HCT116 (cell line): ENCODE data around the gene AMBP. TPM values are rescaled to one million over a fixed set of nuclear protein-coding genes. Genes with fewer than 3 reads are reported as not detected.

Experiments used
- ATAC-seq: fragments of 200-7000 bp; cut with Tn5 transposase; 2 replicates; pipeline ENCODE4 v1.9.1; 2020; ENCODE audit warnings: mild to moderate bottlenecking, moderate library complexity
- BruUV-seq: library from RNA; stranded (reverse); fragments of 400-500 nt; replicated peaks from 2 replicates; lab custom pipeline; 2021; lab: Mats Ljungman, UMichigan
- CTCF ChIA-PET: fragments of 300-600 bp; sonication (Branson Sonifier 250); formaldehyde crosslinking; loops from one replicate; lab custom pipeline; 2021; ENCODE audit warnings: antibody characterized with exemption; lab: Charles Lee
- POLR2A ChIA-PET: fragments of 300-600, 350-600 bp; sonication (Branson Sonifier 250); formaldehyde crosslinking; loops from one replicate; lab custom pipeline; 2021; ENCODE audit warnings: antibody characterized with exemption; lab: Charles Lee
- RAD21 ChIA-PET, 2 experiments: fragments of 300-600 bp; sonication (Branson Sonifier 250); formaldehyde crosslinking; loops; one replicate each; lab custom pipeline; 2023; ENCODE audit warnings: low total read pairs in 2 of 2; ENCODE audit not compliant: uncharacterized antibody in 2 of 2, unreplicated experiment in 2 of 2, low non-redundant PET in 1 of 2; lab: Charles Lee
- DNase-seq: peaks from one replicate; pipeline ENCODE4 v3.0.0-alpha.2; 2010; ENCODE audit warnings: low read depth, low spot score
- H2AFZ ChIP-seq: fragments of 200-600 bp; shearing (Covaris generic), sonication (generic); 2 replicates; pipeline ENCODE4 v1.6.1; 2017; ENCODE audit warnings: low read depth, mixed run types, mixed read lengths, antibody characterized with exemption, low read length; ENCODE audit not compliant: poor library complexity, severe bottlenecking
- H3K27ac ChIP-seq: 2 replicates; pipeline ENCODE4 v1.5.1; 2012; ENCODE audit warnings: low read depth, low read length
- H3K27me3 ChIP-seq: fragments of 200-600 bp; sonication (generic); 2 replicates; pipeline ENCODE4 v1.6.1; 2016; ENCODE audit warnings: mixed run types, low read length, mixed read lengths; ENCODE audit not compliant: insufficient read depth
- H3K36me3 ChIP-seq, 2 experiments: fragments of 200-500 bp in 1 of 2; fragments of 200-600 bp in 1 of 2; sonication (Bioruptor generic) in 1 of 2; sonication (generic) in 1 of 2; 2 replicates each; pipeline versions ENCODE4 v1.5.1 to v1.6.1; 2014 to 2016; ENCODE audit warnings: low read length in 2 of 2, inconsistent platforms in 1 of 2, mixed read lengths in 1 of 2, mixed run types in 1 of 2; ENCODE audit not compliant: insufficient read depth in 2 of 2, control insufficient read depth in 1 of 2
- H3K4me1 ChIP-seq, 2 experiments: fragments of 200-600 bp in 1 of 2; sonication (generic) in 1 of 2; 2 replicates each; pipeline versions ENCODE4 v1.5.1 to v1.6.1; 2012 to 2017; ENCODE audit warnings: low read length in 2 of 2, inconsistent platforms in 1 of 2, mild to moderate bottlenecking in 1 of 2, mixed read lengths in 1 of 2, mixed run types in 1 of 2, moderate library complexity in 1 of 2; ENCODE audit not compliant: insufficient read depth in 2 of 2, control insufficient read depth in 1 of 2
- H3K4me2 ChIP-seq: fragments of 200-600 bp; sonication (generic); 2 replicates; pipeline ENCODE4 v1.6.1; 2017; ENCODE audit warnings: mixed run types, low read length, mixed read lengths
- H3K4me3 ChIP-seq, 2 experiments: fragments of 200-600 bp in 1 of 2; sonication (generic) in 1 of 2; replicated peaks in 1 of 2; 2 replicates each; pipeline ENCODE4 v1.5.1; 2011 to 2016; ENCODE audit warnings: low read length in 2 of 2, control low read depth in 1 of 2, low read depth in 1 of 2, mild to moderate bottlenecking in 1 of 2, mixed read lengths in 1 of 2, mixed run types in 1 of 2
- H3K79me2 ChIP-seq: fragments of 200-600 bp; sonication (generic); 2 replicates; pipeline ENCODE4 v1.6.1; 2017; ENCODE audit warnings: mild to moderate bottlenecking, mixed run types, low read length, moderate library complexity, mixed read lengths; ENCODE audit not compliant: insufficient read depth
- H3K9ac ChIP-seq: fragments of 200-600 bp; sonication (generic); 2 replicates; pipeline ENCODE4 v1.6.1; 2016; ENCODE audit warnings: low read length, mixed read lengths
- H3K9me2 ChIP-seq: fragments of 200-600 bp; sonication (generic), shearing (Covaris generic); 2 replicates; pipeline ENCODE4 v1.6.1; 2017; ENCODE audit warnings: mixed run types, mild to moderate bottlenecking, moderate library complexity; ENCODE audit not compliant: insufficient read depth
- H3K9me3 ChIP-seq, 2 experiments: fragments of 200-500 bp in 1 of 2; fragments of 200-600 bp in 1 of 2; sonication (Bioruptor generic) in 1 of 2; sonication (generic) in 1 of 2; 2 replicates each; pipeline ENCODE4 v1.6.1; 2014 to 2017; ENCODE audit warnings: low read length in 2 of 2, mixed read lengths in 2 of 2, inconsistent platforms in 1 of 2, low read depth in 1 of 2, mild to moderate bottlenecking in 1 of 2, mixed run types in 1 of 2, moderate library complexity in 1 of 2; ENCODE audit not compliant: control insufficient read depth in 1 of 2, insufficient read depth in 1 of 2
- H4K20me1 ChIP-seq: fragments of 200-600 bp; sonication (generic), shearing (Covaris generic); 2 replicates; pipeline ENCODE4 v1.6.1; 2017; ENCODE audit warnings: mixed run types, mild to moderate bottlenecking, moderate library complexity; ENCODE audit not compliant: insufficient read depth
- ATF3 ChIP-seq: IDR thresholded peaks from 2 replicates; pipeline ENCODE4 v1.6.1; 2012
- CBX3 ChIP-seq: IDR thresholded peaks from 2 replicates; pipeline ENCODE4 v1.6.1; 2012; ENCODE audit warnings: low read depth
- CTCF ChIP-seq, 3 experiments: fragments of 200-600 bp in 1 of 3; sonication (generic) in 1 of 3; IDR thresholded peaks in 2 of 3; conservative IDR thresholded peaks in 1 of 3; 2 replicates each; pipeline ENCODE4 v1.5.1; 2012 to 2017; ENCODE audit warnings: low read depth in 2 of 3, low read length in 2 of 3, antibody characterized with exemption in 1 of 3, borderline replicate concordance in 1 of 3, control low read depth in 1 of 3, mild to moderate bottlenecking in 1 of 3, mixed read lengths in 1 of 3, mixed run types in 1 of 3, moderate library complexity in 1 of 3; ENCODE audit not compliant: insufficient read depth in 1 of 3
- EGR1 ChIP-seq: IDR thresholded peaks from 2 replicates; pipeline ENCODE4 v1.6.1; 2012; ENCODE audit warnings: low read depth
- EZH2 ChIP-seq: fragments of 200-600 bp; sonication (generic); IDR thresholded peaks from 2 replicates; pipeline ENCODE4 v1.6.1; 2017; ENCODE audit warnings: antibody characterized with exemption, mixed run types
- EZH2phosphoT487 ChIP-seq: fragments of 200-600 bp; IDR thresholded peaks from 2 replicates; pipeline ENCODE4 v1.6.1; 2018; ENCODE audit warnings: antibody characterized with exemption, borderline replicate concordance
- JUND ChIP-seq: IDR thresholded peaks from 2 replicates; pipeline ENCODE4 v1.6.1; 2012
- POLR2A ChIP-seq: IDR thresholded peaks from 2 replicates; pipeline ENCODE4 v1.7.0; 2011; ENCODE audit warnings: borderline replicate concordance; ENCODE audit not compliant: insufficient read depth, insufficient read length; ENCODE audit errors: extremely low read depth
- RAD21 ChIP-seq: IDR thresholded peaks from 2 replicates; pipeline ENCODE4 v1.6.1; 2012; ENCODE audit warnings: low read depth, mild to moderate bottlenecking
- SIN3A ChIP-seq: IDR thresholded peaks from 2 replicates; pipeline ENCODE4 v1.6.1; 2012; ENCODE audit warnings: low read depth
- SP1 ChIP-seq: IDR thresholded peaks from 2 replicates; pipeline ENCODE4 v1.6.1; 2012; ENCODE audit warnings: low read depth
- SRF ChIP-seq: IDR thresholded peaks from 2 replicates; pipeline ENCODE4 v1.6.1; 2012; ENCODE audit warnings: low read depth
- ZBTB33 ChIP-seq: IDR thresholded peaks from 2 replicates; pipeline ENCODE4 v1.6.1; 2011; ENCODE audit warnings: mild to moderate bottlenecking, low read length, moderate library complexity; ENCODE audit not compliant: insufficient replicate concordance; ENCODE audit errors: extremely low read depth
- ZFX ChIP-seq: fragments of 450-650 bp; IDR thresholded peaks from 2 replicates; pipeline ENCODE4 v1.6.1; 2017
- intact Hi-C: fragments of 100-400 bp; cut with micrococcal nuclease; formaldehyde crosslinking; loops from 2 replicates; pipeline ENCODE4 v1.10.0; 2022
- total RNA-seq: library from RNA; stranded (reverse); gene quantifications from one replicate; pipeline ENCODE4 v1.2.1, GENCODE V29; 2021; ENCODE audit not compliant: unreplicated experiment

Gene AMBP
- total RNA-seq, 1 experiment from 2014 or later, result 1.9 TPM

GRCh38 chr9:114093761-114094505 is 15.8 kb upstream of the AMBP start:
- no peaks in the 10 kb centered on the region for H3K79me2 ChIP-seq
- H3K9me3 ChIP-seq, result no peaks in the 10 kb centered on the region
- CTCF ChIA-PET, result interaction anchor here (1.9 kb wide), 1 partner anchor 12 kb away, joined by 9 read pairs; no protein-coding TSS in a partner anchor
- peaks cover 0 to 9% of the 10 kb centered on the region in 2 experiments; a peak in 2 of 4 replicates for H3K4me1 ChIP-seq
- no peaks in the 10 kb centered on the region for H3K36me3 ChIP-seq
- H3K4me2 ChIP-seq, result no peak overlapping the region
- TF ChIP-seq RAD21, result no peak
- TF ChIP-seq SRF, result no peak
- TF ChIP-seq ZBTB33, result no peak
- no peak for TF ChIP-seq EZH2
- TF ChIP-seq EZH2phosphoT487, result no peak
- DNase-seq (no peak), ATAC-seq (no peak)
- no peaks in the 10 kb centered on the region for H4K20me1 ChIP-seq
- no TSS peak for BruUV-seq
- no peaks in the 10 kb centered on the region for H3K9me2 ChIP-seq
- no peak overlapping the region for H3K4me3 ChIP-seq
- RAD21 ChIA-PET, result no interaction called here
- no peak overlapping the region for H3K27ac ChIP-seq
- no peak overlapping the region for H2AFZ ChIP-seq
- POLR2A ChIA-PET, result no interaction called here
- no peaks in the 10 kb centered on the region for H3K27me3 ChIP-seq
- intact Hi-C loops, result no loop called here
- H3K9ac ChIP-seq, result no peak overlapping the region

GRCh38 chr9:114093031-114093471 is 15.0 kb upstream of the AMBP start:
- Histone ChIP-seq H3K9ac (no peak overlapping the region), H3K36me3 (no peaks in the 10 kb centered on the region), H3K4me3 (no peak overlapping the region), H2AFZ (no peak overlapping the region), H3K27ac (no peak overlapping the region), H3K4me1 (peaks cover 0 to 8% of the 10 kb centered on the region in 2 experiments; a peak in 2 of 4 replicates), H3K27me3 (no peaks in the 10 kb centered on the region), H3K4me2 (no peak overlapping the region), H3K9me2 (no peaks in the 10 kb centered on the region), H3K9me3 (no peaks in the 10 kb centered on the region), H4K20me1 (no peaks in the 10 kb centered on the region), H3K79me2 (no peaks in the 10 kb centered on the region)
- intact Hi-C loops, result no loop called here
- POLR2A ChIA-PET, result no interaction called here
- CTCF ChIA-PET, result interaction anchor here (1.9 kb wide), 1 partner anchor 11 kb away, joined by 9 read pairs; no protein-coding TSS in a partner anchor
- DNase-seq (no peak), ATAC-seq (no peak)
- RAD21 ChIA-PET, result no interaction called here
- BruUV-seq, result no TSS peak
- TF ChIP-seq EGR1 (no peak), CTCF (IDR thresholded peaks at IDR 0.05 in 2 of 3, conservative IDR thresholded peaks at IDR 0.05 in 1 of 3; ENCODE audit: borderline replicate concordance in 1 of 3, insufficient read depth in 1 of 3, low read depth in 2 of 3, low read length in 2 of 3) (no peak), EZH2 (no peak), ZBTB33 (no peak), ATF3 (no peak), SP1 (no peak), CBX3 (no peak), RAD21 (no peak), SIN3A (no peak), POLR2A (no peak), ZFX (no peak), JUND (no peak)
